HepG2 (cell line): ENCODE data around the gene LRRC45. TPM values are rescaled to one million over a fixed set of nuclear protein-coding genes. Genes with fewer than 3 reads are reported as not detected.

Source experiments
- AHDC1 ChIP-seq: sonication (generic); formaldehyde crosslinking; IDR thresholded peaks from 2 replicates; pipeline ENCODE4 v1.5.1; 2020; ENCODE audit warnings: mild to moderate bottlenecking, missing genetic modification reagents, borderline replicate concordance
- ATM ChIP-seq: fragments of 450-650 bp; IDR thresholded peaks from 2 replicates; pipeline ENCODE4 v1.7.1; 2017; ENCODE audit warnings: mild to moderate bottlenecking, borderline replicate concordance
- BHLHE40 ChIP-seq: IDR thresholded peaks from 2 replicates; pipeline ENCODE4 v1.6.1; 2011; ENCODE audit warnings: low read length, improper control_type of control experiment
- EED ChIP-seq: sonication (generic); formaldehyde crosslinking; IDR thresholded peaks from 2 replicates; pipeline ENCODE4 v1.5.0; 2020; ENCODE audit warnings: mild to moderate bottlenecking, missing genetic modification reagents
- HCFC1 ChIP-seq: fragments of 150-350 bp; IDR thresholded peaks from 2 replicates; pipeline ENCODE4 v1.6.1; 2014; ENCODE audit warnings: low read depth, low read length
- HDAC2 ChIP-seq: sonication (generic); formaldehyde crosslinking; IDR thresholded peaks from 2 replicates; pipeline ENCODE4 v1.4.0; 2020; ENCODE audit warnings: missing genetic modification reagents
- IKZF4 ChIP-seq: sonication (generic); formaldehyde crosslinking; IDR thresholded peaks from 2 replicates; pipeline ENCODE4 v1.5.1; 2020; ENCODE audit warnings: borderline replicate concordance, mild to moderate bottlenecking, low read depth, missing genetic modification reagents; ENCODE audit errors: not compliant biosample characterization
- MEF2D ChIP-seq: sonication (generic); formaldehyde crosslinking; IDR thresholded peaks from 2 replicates; pipeline ENCODE4 v1.5.1; 2020; ENCODE audit warnings: mild to moderate bottlenecking, missing genetic modification reagents
- MLX ChIP-seq: IDR thresholded peaks from 2 replicates; pipeline ENCODE4 v1.6.1; 2016
- NFIB ChIP-seq: sonication (generic); formaldehyde crosslinking; IDR thresholded peaks from 2 replicates; pipeline ENCODE4 v1.9.0; 2021; ENCODE audit warnings: missing genetic modification reagents, mild to moderate bottlenecking, borderline replicate concordance
- PAWR ChIP-seq: sonication (generic); formaldehyde crosslinking; IDR thresholded peaks from 2 replicates; pipeline ENCODE4 v1.4.0; 2020; ENCODE audit warnings: missing genetic modification reagents, mild to moderate bottlenecking, borderline replicate concordance
- RELA ChIP-seq: sonication (generic); formaldehyde crosslinking; IDR thresholded peaks from 2 replicates; pipeline ENCODE4 v1.4.0; 2020; ENCODE audit warnings: missing genetic modification reagents
- SRSF9 ChIP-seq: fragments of 200-400 bp; formaldehyde crosslinking; IDR thresholded peaks from 2 replicates; pipeline ENCODE4 v1.6.1; 2018; ENCODE audit warnings: borderline replicate concordance, mild to moderate bottlenecking, low read depth, low read length; ENCODE audit not compliant: insufficient read depth, poor library complexity, severe bottlenecking
- TCF12 ChIP-seq, 2 experiments: fragments of 450-650 bp in 1 of 2; sonication (generic) in 1 of 2; formaldehyde crosslinking in 1 of 2; IDR thresholded peaks; 2 replicates each; pipeline versions ENCODE4 v1.6.1 to v1.8.0; 2017 to 2022; ENCODE audit warnings: antibody characterized with exemption in 1 of 2, mild to moderate bottlenecking in 1 of 2, missing genetic modification reagents in 1 of 2, moderate library complexity in 1 of 2
- TSC22D2 ChIP-seq: sonication (generic); formaldehyde crosslinking; IDR thresholded peaks from 2 replicates; pipeline ENCODE4 v1.5.1; 2020; ENCODE audit warnings: missing genetic modification reagents, mild to moderate bottlenecking, borderline replicate concordance
- ZKSCAN1 ChIP-seq: fragments of 150-350 bp; IDR thresholded peaks from 2 replicates; pipeline ENCODE4 v1.6.1; 2014; ENCODE audit warnings: low read length
- ZMYM4 ChIP-seq: sonication (generic); formaldehyde crosslinking; IDR thresholded peaks from 2 replicates; pipeline ENCODE4 v1.8.1; 2023; ENCODE audit warnings: mild to moderate bottlenecking, missing genetic modification reagents
- ZNF253 ChIP-seq: sonication (generic); formaldehyde crosslinking; IDR thresholded peaks from 2 replicates; pipeline ENCODE4 v1.8.0; 2022; ENCODE audit warnings: mild to moderate bottlenecking, missing genetic modification reagents, borderline replicate concordance
- ZNF274 ChIP-seq: sonication (generic); formaldehyde crosslinking; IDR thresholded peaks from 2 replicates; pipeline ENCODE4 v1.5.1; 2020; ENCODE audit warnings: mild to moderate bottlenecking, missing genetic modification reagents
- ZNF34 ChIP-seq: sonication (generic); formaldehyde crosslinking; IDR thresholded peaks from 2 replicates; pipeline ENCODE4 v1.4.0; 2020; ENCODE audit warnings: mild to moderate bottlenecking, missing genetic modification reagents, borderline replicate concordance
- ZNF605 ChIP-seq: sonication (generic); formaldehyde crosslinking; IDR thresholded peaks from 2 replicates; pipeline ENCODE4 v1.8.0; 2022; ENCODE audit warnings: mild to moderate bottlenecking, missing genetic modification reagents
- ZNF614 ChIP-seq: IDR thresholded peaks from 2 replicates; pipeline ENCODE4 v1.6.1; 2018; ENCODE audit warnings: missing biosample characterization, missing genetic modification reagents, inconsistent platforms, borderline replicate concordance
- ZSCAN30 ChIP-seq: sonication (generic); formaldehyde crosslinking; IDR thresholded peaks from 2 replicates; pipeline ENCODE4 v1.5.0; 2020; ENCODE audit warnings: mild to moderate bottlenecking, missing genetic modification reagents
- polyA plus RNA-seq, 8 experiments: library from polyadenylated mRNA; depleted of rRNA in 3 of 8; stranded (reverse) in 7 of 8; unstranded in 1 of 8; fragments of >200 nt; fragmentation: Illumina TruSeq in 4 of 8; extraction: Trizol in 4 of 8; gene quantifications; 2 replicates each; pipeline versions ENCODE4 v1.2.1 to v1.2.3, GENCODE V29; 2011 to 2016; ENCODE audit warnings: low read depth in 4 of 8, missing spikeins in 1 of 8, mixed read lengths in 1 of 8; ENCODE audit not compliant: insufficient read depth in 1 of 8
- total RNA-seq, 5 experiments: library from RNA; depleted of rRNA; stranded (reverse); fragments of >200 nt; fragmentation: Illumina TruSeq; extraction: Trizol; gene quantifications; 2 replicates each; pipeline ENCODE4 v1.2.3, GENCODE V29; 2016; ENCODE audit warnings: low read depth in 1 of 5

LRRC45 gene
- total and polyA plus RNA-seq, 2 of the 13 experiments (the other 11 are each of a cell fraction or from before 2014, with no cell fraction given) = 11.6 to 48.1 TPM

GRCh38 chr17:81994593-81995462 lies 28.3 kb upstream of the LRRC45 start (continued):
- no peak for TF ChIP-seq EED (CRISPR knock-in tag)
- TF ChIP-seq HDAC2 (CRISPR knock-in tag) = no peak; the same call in none of the 2 replicates
- TF ChIP-seq ZNF274 (CRISPR knock-in tag) = no peak
- no peak for TF ChIP-seq MEF2D (CRISPR knock-in tag)
- peak; percentile 19; the same call in 1 of the 2 replicates for TF ChIP-seq ZNF614
- TF ChIP-seq SRSF9 = no peak
- TF ChIP-seq ZNF34 (CRISPR knock-in tag) = no peak
- 0 out of 2 replicates have a peak, but pooled peaks have one; percentile 10 for TF ChIP-seq RELA (CRISPR knock-in tag)
- TF ChIP-seq BHLHE40 = peak; percentile 32; the same call in 1 of the 2 replicates
- TF ChIP-seq NFIB (CRISPR knock-in tag) = no peak
- TF ChIP-seq HCFC1 = no peak; the same call in 1 of the 2 replicates
- TF ChIP-seq PAWR = no peak
- peak; percentile 21; the same call in 1 of the 2 replicates for TF ChIP-seq ZSCAN30 (CRISPR knock-in tag)
- no peak; the same call in 1 of the 2 replicates for TF ChIP-seq ZNF605
- TF ChIP-seq TSC22D2 = no peak; the same call in 1 of the 2 replicates
- TF ChIP-seq TCF12 (IDR thresholded peaks at IDR 0.05) = no peak
- TF ChIP-seq TCF12 (CRISPR knock-in tag; IDR thresholded peaks at IDR 0.05) = no peak
- TF ChIP-seq AHDC1 (CRISPR knock-in tag) = peak; percentile 77
- TF ChIP-seq IKZF4 (CRISPR knock-in tag) = peak; percentile 20
- no peak; the same call in 1 of the 2 replicates for TF ChIP-seq ZMYM4
- no peak; the same call in 1 of the 2 replicates for TF ChIP-seq ZNF253 (CRISPR knock-in tag)
- TF ChIP-seq ZKSCAN1 = no peak
- TF ChIP-seq ATM = no peak
- peak; percentile 62 for TF ChIP-seq MLX
